HEK293T (cell line): ENCODE data around the gene PLEKHG4B.

ENCODE experiments used
- ELF4 ChIP-seq: fragments of 450-650 bp; IDR thresholded peaks from 2 replicates; pipeline ENCODE4 v1.6.1; 2017; ENCODE audit warnings: antibody characterized with exemption
- TARDBP ChIP-seq: fragments of 450-650 bp; IDR thresholded peaks from 2 replicates; pipeline ENCODE4 v1.6.1; 2016

- no peak for TF ChIP-seq TARDBP
- no peak for TF ChIP-seq ELF4
Observed at GRCh38 chr5:204462-204861, 112.5 kb downstream of the PLEKHG4B start.
